HepG2 (cell line): Measurements from ENCODE around the gene KCTD6. TPM values are rescaled to one million over a fixed set of nuclear protein-coding genes. Genes with fewer than 3 reads are reported as not detected.

ENCODE experiments used
- ATAC-seq: fragments of 200-7000 bp; cut with Tn5 transposase; 3 replicates; pipeline ENCODE4 v1.9.1; 2020; ENCODE audit warnings: mild to moderate bottlenecking, moderate library complexity
- BruUV-seq: library from RNA; stranded (reverse); fragments of 400-500 nt; replicated peaks from 2 replicates; lab custom pipeline; 2021; lab: Mats Ljungman, UMichigan
- CTCF ChIA-PET: fragments of 300-600 bp; formaldehyde crosslinking; extraction: SDS; loops from one replicate; lab custom pipeline; 2021; ENCODE audit warnings: low total read pairs, inconsistent platforms, low intra/inter-chr PET ratio; lab: Yijun Ruan, JAX
- POLR2A ChIA-PET: fragments of 350-600 bp; sonication (Branson Sonifier 250); formaldehyde crosslinking; loops from one replicate; lab custom pipeline; 2020; ENCODE audit warnings: antibody characterized with exemption, inconsistent platforms; lab: Yijun Ruan, JAX
- DNase-seq: peaks from one replicate; pipeline ENCODE4 v3.0.0-alpha.2; 2015; ENCODE audit warnings: low spot score
- FAIRE-seq: peaks from 3 replicates; lab custom pipeline; 2011; peaks lifted over from hg19 to GRCh38; lab: Jason Lieb, UNC
- H2AFZ ChIP-seq: one replicate; pipeline ENCODE4 v1.6.1; 2011; ENCODE audit warnings: low read length, inconsistent platforms
- H3K27ac ChIP-seq: fragments of 300-600 bp; 3 replicates; pipeline ENCODE4 v1.8.0; 2011; ENCODE audit warnings: mixed run types, mild to moderate bottlenecking, mixed read lengths, low read length, inconsistent platforms; ENCODE audit not compliant: insufficient read depth; ENCODE audit errors: extremely low read length
- H3K27me3 ChIP-seq, 2 experiments: fragments of 200-600 bp in 1 of 2; 2 replicates in 1 of 2; 3 replicates in 1 of 2; pipeline versions ENCODE4 v1.6.0 to v1.8.0; 2011; ENCODE audit warnings: low read length in 2 of 2, mild to moderate bottlenecking in 2 of 2, moderate library complexity in 2 of 2, inconsistent platforms in 1 of 2; ENCODE audit not compliant: insufficient read depth in 2 of 2, control insufficient read depth in 1 of 2
- H3K36me3 ChIP-seq, 2 experiments: fragments of 200-600 bp in 1 of 2; replicated peaks in 1 of 2; 2 replicates in 1 of 2; 3 replicates in 1 of 2; pipeline versions ENCODE4 v1.5.1 to v1.8.0; 2011; ENCODE audit warnings: low read length in 2 of 2, inconsistent platforms in 1 of 2; ENCODE audit not compliant: insufficient read depth in 2 of 2, control insufficient read depth in 1 of 2
- H3K4me1 ChIP-seq: 2 replicates; pipeline ENCODE4 v1.5.1; 2012; ENCODE audit warnings: low read length, inconsistent platforms; ENCODE audit not compliant: insufficient read depth
- H3K4me2 ChIP-seq: 2 replicates; pipeline ENCODE4 v1.6.0; 2011; ENCODE audit warnings: low read depth, low read length, inconsistent platforms
- H3K4me3 ChIP-seq, 3 experiments: fragments of 200-600 bp in 1 of 3; sonication (generic), shearing (Covaris generic) in 1 of 3; replicated peaks in 1 of 3; 2 replicates each; pipeline ENCODE4 v1.5.1; 2011 to 2016; ENCODE audit warnings: low read length in 3 of 3, inconsistent platforms in 2 of 3, low read depth in 2 of 3, mild to moderate bottlenecking in 2 of 3, control low read depth in 1 of 3, mixed read lengths in 1 of 3; ENCODE audit not compliant: insufficient read depth in 1 of 3
- H3K79me2 ChIP-seq: one replicate; pipeline ENCODE4 v1.6.1; 2011; ENCODE audit warnings: low read length, inconsistent platforms; ENCODE audit not compliant: insufficient read depth
- H3K9ac ChIP-seq: 2 replicates; pipeline ENCODE4 v1.6.0; 2011; ENCODE audit warnings: mild to moderate bottlenecking, low read depth, low read length, inconsistent platforms; ENCODE audit not compliant: insufficient read depth
- H3K9me3 ChIP-seq: 2 replicates; pipeline ENCODE4 v1.5.1; 2012; ENCODE audit warnings: mild to moderate bottlenecking, low read length
- H4K20me1 ChIP-seq: 2 replicates; pipeline ENCODE4 v1.6.0; 2011; ENCODE audit warnings: inconsistent platforms, mild to moderate bottlenecking, low read length, moderate library complexity; ENCODE audit not compliant: insufficient read depth
- ATF4 ChIP-seq, 2 experiments: fragments of 450-650 bp in 1 of 2; sonication (generic) in 1 of 2; formaldehyde crosslinking; IDR thresholded peaks; 2 replicates each; pipeline versions ENCODE4 v1.5.0 to v1.8.0; 2020 to 2022; ENCODE audit warnings: mild to moderate bottlenecking in 1 of 2, missing genetic modification reagents in 1 of 2
- MAFG ChIP-seq: sonication (generic); formaldehyde crosslinking; IDR thresholded peaks from 2 replicates; pipeline ENCODE4 v1.5.1; 2020; ENCODE audit warnings: mild to moderate bottlenecking, missing genetic modification reagents
- MTERF4 ChIP-seq: sonication (generic); formaldehyde crosslinking; IDR thresholded peaks from 2 replicates; pipeline ENCODE4 v1.8.0; 2023; ENCODE audit warnings: mild to moderate bottlenecking, missing genetic modification reagents
- TRIM22 ChIP-seq: fragments of 450-650 bp; IDR thresholded peaks from 2 replicates; pipeline ENCODE4 v1.6.1; 2017
- ZNF337 ChIP-seq: sonication (generic); formaldehyde crosslinking; IDR thresholded peaks from 2 replicates; pipeline ENCODE4 v1.5.1; 2020; ENCODE audit warnings: missing genetic modification reagents, low read depth, mild to moderate bottlenecking, borderline replicate concordance
- ZNF343 ChIP-seq: sonication (generic); formaldehyde crosslinking; IDR thresholded peaks from 2 replicates; pipeline ENCODE4 v1.4.0; 2020; ENCODE audit warnings: mild to moderate bottlenecking, missing genetic modification reagents
- ZNF383 ChIP-seq: sonication (generic); formaldehyde crosslinking; IDR thresholded peaks from 2 replicates; pipeline ENCODE4 v1.4.0; 2020; ENCODE audit warnings: missing genetic modification reagents, mild to moderate bottlenecking, borderline replicate concordance
- ZNF543 ChIP-seq: sonication (generic); formaldehyde crosslinking; IDR thresholded peaks from 2 replicates; pipeline ENCODE4 v1.4.0; 2020; ENCODE audit warnings: mild to moderate bottlenecking, missing genetic modification reagents
- ZNF550 ChIP-seq: sonication (generic); formaldehyde crosslinking; IDR thresholded peaks from 2 replicates; pipeline ENCODE4 v1.4.0; 2020; ENCODE audit warnings: mild to moderate bottlenecking, missing genetic modification reagents, borderline replicate concordance
- ZNF597 ChIP-seq: sonication (generic); formaldehyde crosslinking; IDR thresholded peaks from 2 replicates; pipeline ENCODE4 v1.5.0; 2020; ENCODE audit warnings: missing genetic modification reagents
- ZNF644 ChIP-seq: IDR thresholded peaks from 2 replicates; pipeline ENCODE4 v1.6.1; 2016; ENCODE audit warnings: low read depth
- ZNF761 ChIP-seq: sonication (generic); formaldehyde crosslinking; conservative IDR thresholded peaks from 2 replicates; pipeline ENCODE4 v1.4.0; 2020; ENCODE audit warnings: mild to moderate bottlenecking, missing genetic modification reagents
- ZNF776 ChIP-seq: sonication (generic); formaldehyde crosslinking; IDR thresholded peaks from 2 replicates; pipeline ENCODE4 v1.4.0; 2020; ENCODE audit warnings: mild to moderate bottlenecking, missing genetic modification reagents
- WGBS: methylation state at CpG from one replicate; pipeline ENCODE4 v1.1.6; 2017; ENCODE audit warnings: low lambda C conversion rate; 5-methylcytosine and 5-hydroxymethylcytosine counted together
- in situ Hi-C: cut with HindIII; loops from 2 replicates; pipeline ENCODE4 v1.10.0; 2017; ENCODE audit warnings: low pct_unique_long_range_greater_than_20kb; ENCODE audit not compliant: extremely low pct_ligation_motif_present
- intact Hi-C: fragments of 100-400 bp; cut with micrococcal nuclease; formaldehyde crosslinking; loops from one replicate; pipeline ENCODE4 v1.10.0; 2022; ENCODE audit not compliant: unreplicated experiment
- polyA plus RNA-seq, 8 experiments: library from polyadenylated mRNA; depleted of rRNA in 3 of 8; stranded (reverse) in 7 of 8; unstranded in 1 of 8; fragments of >200 nt; fragmentation: Illumina TruSeq in 4 of 8; extraction: Trizol in 4 of 8; gene quantifications; 2 replicates each; pipeline versions ENCODE4 v1.2.1 to v1.2.3, GENCODE V29; 2011 to 2016; ENCODE audit warnings: low read depth in 4 of 8, missing spikeins in 1 of 8, mixed read lengths in 1 of 8; ENCODE audit not compliant: insufficient read depth in 1 of 8
- total RNA-seq, 5 experiments: library from RNA; depleted of rRNA; stranded (reverse); fragments of >200 nt; fragmentation: Illumina TruSeq; extraction: Trizol; gene quantifications; 2 replicates each; pipeline ENCODE4 v1.2.3, GENCODE V29; 2016; ENCODE audit warnings: low read depth in 1 of 5

The KCTD6 gene
- total and polyA plus RNA-seq, 2 of the 13 experiments (the other 11 are each of a cell fraction or from before 2014, with no cell fraction given), result 13.4 to 14.2 TPM

GRCh38 chr3:58474967-58475578, 16.8 kb upstream of the KCTD6 start (continued):
- no peak for TF ChIP-seq ZNF383 (CRISPR knock-in tag)
- TF ChIP-seq ZNF543 (CRISPR knock-in tag), result no peak
- TF ChIP-seq ZNF776 (CRISPR knock-in tag), result no peak
- TF ChIP-seq ZNF550 (CRISPR knock-in tag), result no peak
- no peak for TF ChIP-seq MTERF4 (CRISPR knock-in tag)
- no peak for TF ChIP-seq ZNF597 (CRISPR knock-in tag)

- no TSS peak for BruUV-seq
- intact Hi-C loops (no loop called here), in situ Hi-C loops (no loop called here)
- H3K4me3 ChIP-seq, result no peak overlapping the region
- no peak overlapping the region for H3K27ac ChIP-seq
- no peak for TF ChIP-seq ATF4 (CRISPR knock-in tag; IDR thresholded peaks at IDR 0.05)
- TF ChIP-seq ZNF343, result no peak
- TF ChIP-seq ZNF644 (CRISPR knock-in tag), result no peak
- no peak for TF ChIP-seq MAFG (CRISPR knock-in tag)
- TF ChIP-seq TRIM22, result no peak
- no peak for TF ChIP-seq ZNF776 (CRISPR knock-in tag)
- no peak for TF ChIP-seq ZNF761
- no peak for TF ChIP-seq ZNF337 (CRISPR knock-in tag)
- no peaks in the 10 kb centered on the region for H3K27me3 ChIP-seq
- H4K20me1 ChIP-seq, result no peaks in the 10 kb centered on the region
- H3K4me2 ChIP-seq, result no peak overlapping the region
- no peak overlapping the region for H2AFZ ChIP-seq
- POLR2A ChIA-PET, result no interaction called here
- no peaks in the 10 kb centered on the region for H3K36me3 ChIP-seq
- H3K79me2 ChIP-seq, result no peaks in the 10 kb centered on the region
- H3K9me3 ChIP-seq, result no peaks in the 10 kb centered on the region
- no peak overlapping the region for H3K9ac ChIP-seq
- no peak for ATAC-seq
- no peak for FAIRE-seq
- 85% methylated on average over 2 of the region's 2 CpGs for WGBS
- H3K4me1 ChIP-seq, result peaks cover 53% of the 10 kb centered on the region
- DNase-seq, result no peak
- CTCF ChIA-PET, result no interaction called here
Observed at GRCh38 chr3:58478781-58479180, 13.1 kb upstream of the KCTD6 start.
